Body of pancreas (tissue), 4 donors: ENCODE results near the gene PIH1D1. TPM values are rescaled to one million over a fixed set of nuclear protein-coding genes. Genes with fewer than 3 reads are reported as not detected.
"Not testable (repeated sequence)": the region's sequence is repeated elsewhere in the genome, so short reads cannot be mapped to it uniquely, and the experiment has no call there.

Experiments used
- ATAC-seq: fragments of 150-250 bp; one replicate; pipeline ENCODE4 v1.9.1; 2016
- DNase-seq, 4 donors: peaks; one replicate each; pipeline ENCODE4 v3.0.0-alpha.2; 2019
- H3K27ac ChIP-seq, 4 donors: fragments of 200-600 bp; sonication (generic); 1 replicate in 3 of 4; 2 replicates in 1 of 4; pipeline versions ENCODE4 v1.5.1 to v1.6.1; 2016 to 2019; ENCODE audit warnings: mild to moderate bottlenecking in 1 of 4, mixed read lengths in 1 of 4, moderate library complexity in 1 of 4
- H3K27me3 ChIP-seq, 2 donors: fragments of 200-600 bp; sonication (generic); one replicate each; pipeline ENCODE4 v1.6.0; 2016; ENCODE audit warnings: mild to moderate bottlenecking in 1 of 2
- H3K36me3 ChIP-seq, 2 donors: fragments of 200-600 bp; sonication (generic); replicated peaks in 1 of 2; 2 replicates each; pipeline ENCODE4 v1.5.1; 2016; ENCODE audit warnings: low read depth in 2 of 2; ENCODE audit not compliant: insufficient read depth in 1 of 2
- H3K4me1 ChIP-seq: fragments of 200-600 bp; sonication (generic); one replicate; pipeline ENCODE4 v1.6.0; 2016
- H3K4me3 ChIP-seq, 2 donors: fragments of 200-600 bp; sonication (generic); 1 replicate in 1 of 2; 2 replicates in 1 of 2; pipeline ENCODE4 v1.5.1; 2016 to 2019
- H3K9me3 ChIP-seq, 3 donors: fragments of 200-600 bp; sonication (generic); 1 replicate in 2 of 3; 2 replicates in 1 of 3; pipeline ENCODE4 v1.5.1; 2016
- POLR2A ChIP-seq, 3 donors: fragments of 450-650 bp; IDR thresholded peaks; one replicate each; pipeline ENCODE4 v1.6.1; 2016; ENCODE audit warnings: antibody characterized with exemption in 3 of 3, mild to moderate bottlenecking in 2 of 3
- WGBS, 2 donors: methylation state at CpG; one replicate each; pipeline ENCODE4 v1.1.5; 2017; 5-methylcytosine and 5-hydroxymethylcytosine counted together
- intact Hi-C: fragments of 100-400 bp; cut with DNase I; formaldehyde crosslinking; loops from one replicate; pipeline ENCODE4 v1.15.1; 2023
- total RNA-seq, 2 donors: library from RNA; depleted of rRNA; stranded (reverse); fragments of >200 nt; gene quantifications; one replicate each; pipeline ENCODE4 v1.1.0, GENCODE V29; 2016
- TF ChIP-seq, protein P1 (sequence below), 7 experiments: fragments of 450-650 bp in 4 of 7; fragments of 200-600 bp in 3 of 7; sonication (generic) in 3 of 7; IDR thresholded peaks; one replicate each; pipeline ENCODE4 v1.5.1; 2016 to 2019; ENCODE audit warnings: antibody characterized with exemption in 7 of 7

Gene PIH1D1
- total RNA-seq, 2 donors from 2014 or later, result 57.0 to 63.3 TPM

DNA sequence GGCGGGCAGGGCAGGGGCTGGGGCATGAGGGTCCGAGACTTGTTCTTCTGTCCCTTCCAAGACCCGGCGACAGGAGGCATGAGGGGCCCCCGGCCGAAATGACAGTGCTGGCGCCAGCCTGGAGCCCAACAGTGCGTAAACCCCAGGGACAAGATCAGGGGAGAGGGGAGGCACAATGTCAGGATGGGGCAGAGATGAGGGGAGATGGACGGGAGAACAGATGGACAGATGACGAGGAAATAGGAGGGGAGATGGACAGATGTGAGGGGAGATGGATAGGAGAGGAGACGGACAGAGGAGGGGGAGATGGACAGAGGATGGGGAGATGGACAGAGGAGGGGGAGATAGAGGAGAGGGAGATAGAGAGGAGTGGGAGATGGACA lies 22.9 kb upstream of the PIH1D1 start:
- H3K4me1 ChIP-seq, result peaks cover 6% of the 10 kb centered on the region
- no peak for TF ChIP-seq POLR2A (IDR thresholded peaks at IDR 0.05)
- TF ChIP-seq, protein P1, sequence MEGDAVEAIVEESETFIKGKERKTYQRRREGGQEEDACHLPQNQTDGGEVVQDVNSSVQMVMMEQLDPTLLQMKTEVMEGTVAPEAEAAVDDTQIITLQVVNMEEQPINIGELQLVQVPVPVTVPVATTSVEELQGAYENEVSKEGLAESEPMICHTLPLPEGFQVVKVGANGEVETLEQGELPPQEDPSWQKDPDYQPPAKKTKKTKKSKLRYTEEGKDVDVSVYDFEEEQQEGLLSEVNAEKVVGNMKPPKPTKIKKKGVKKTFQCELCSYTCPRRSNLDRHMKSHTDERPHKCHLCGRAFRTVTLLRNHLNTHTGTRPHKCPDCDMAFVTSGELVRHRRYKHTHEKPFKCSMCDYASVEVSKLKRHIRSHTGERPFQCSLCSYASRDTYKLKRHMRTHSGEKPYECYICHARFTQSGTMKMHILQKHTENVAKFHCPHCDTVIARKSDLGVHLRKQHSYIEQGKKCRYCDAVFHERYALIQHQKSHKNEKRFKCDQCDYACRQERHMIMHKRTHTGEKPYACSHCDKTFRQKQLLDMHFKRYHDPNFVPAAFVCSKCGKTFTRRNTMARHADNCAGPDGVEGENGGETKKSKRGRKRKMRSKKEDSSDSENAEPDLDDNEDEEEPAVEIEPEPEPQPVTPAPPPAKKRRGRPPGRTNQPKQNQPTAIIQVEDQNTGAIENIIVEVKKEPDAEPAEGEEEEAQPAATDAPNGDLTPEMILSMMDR (IDR thresholded peaks at IDR 0.05), result no peak
- no peak for DNase-seq
- H3K36me3 ChIP-seq, result no peaks in the 10 kb centered on the region
- no peaks in the 10 kb centered on the region for H3K9me3 ChIP-seq
- intact Hi-C loops, result no loop called here
- 17 to 18% methylated on average over 11 of the region's 11 CpGs for WGBS, 2 donors
- H3K27me3 ChIP-seq, result no peaks in the 10 kb centered on the region
- H3K4me3 ChIP-seq, result no peak overlapping the region
- H3K27ac ChIP-seq, result peak overlapping the region in 2 of 4 donors; percentile 66 to 75
- ATAC-seq, result no peak

DNA sequence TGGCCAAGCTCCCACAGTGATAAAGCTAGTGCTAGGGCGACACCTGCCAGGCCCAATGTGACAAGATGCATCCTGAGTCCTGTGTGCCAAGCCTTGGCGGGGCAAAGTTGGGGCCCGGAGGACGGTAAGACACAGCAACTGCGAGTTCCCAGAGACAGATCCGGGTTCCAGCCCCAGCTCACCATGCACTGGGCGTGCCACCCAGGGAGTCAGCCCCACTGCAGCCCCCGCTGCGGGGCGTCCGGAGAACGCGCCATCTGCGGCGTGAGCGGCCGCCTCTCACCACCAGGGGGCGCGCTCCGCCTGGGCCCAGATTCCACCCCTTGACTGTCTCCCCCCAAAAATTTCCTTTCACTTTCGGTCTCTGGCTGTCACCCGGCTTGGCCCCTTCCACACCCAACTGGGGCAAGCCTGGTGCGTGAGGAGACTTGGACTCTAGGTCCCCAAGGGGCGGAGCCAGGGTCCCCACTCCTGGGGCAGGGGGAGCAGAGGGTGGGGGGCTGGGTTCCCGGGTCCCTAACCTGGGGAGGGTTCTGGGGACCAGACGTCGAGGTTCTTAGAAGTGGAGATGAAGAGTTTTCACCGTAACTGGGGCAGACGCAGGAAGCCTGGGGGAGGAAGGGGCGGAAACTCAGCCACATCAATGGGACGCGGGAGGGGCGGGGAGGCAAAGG lies 22.4 kb upstream of the PIH1D1 start, which contains the start of gene FLT3LG:
TSS of gene FLT3LG (plus strand) at position 348 of the 674 bp plus-strand sequence. CDS start 425 bp downstream, outside the sequence.
- Histone ChIP-seq H3K9me3 (no peaks in the 10 kb centered on the region), H3K4me3 (peak within 1 kb of the TSS; percentile 39 to 65), H3K4me1 (peaks cover 6% of the 10 kb centered on the region), H3K36me3 (no peaks in the 10 kb centered on the region), H3K27me3 (no peaks in the 10 kb centered on the region), H3K27ac (peak within 1 kb of the TSS in 3 of 4 donors; percentile 60 to 75 (median 66))
- TF ChIP-seq, protein P1 (IDR thresholded peaks at IDR 0.05), result peak; percentile 93 to 99 (median 95)
- peak in 1 of 3 donors; percentile 16 for TF ChIP-seq POLR2A (IDR thresholded peaks at IDR 0.05)
- DNase-seq, result peak; percentile 67 to 76 (median 70)
- WGBS, 2 donors, result 2 to 5% methylated on average over 13 to 33 of the region's 33 CpGs
- intact Hi-C loops, result no loop called here
- peak; percentile 67 for ATAC-seq

DNA sequence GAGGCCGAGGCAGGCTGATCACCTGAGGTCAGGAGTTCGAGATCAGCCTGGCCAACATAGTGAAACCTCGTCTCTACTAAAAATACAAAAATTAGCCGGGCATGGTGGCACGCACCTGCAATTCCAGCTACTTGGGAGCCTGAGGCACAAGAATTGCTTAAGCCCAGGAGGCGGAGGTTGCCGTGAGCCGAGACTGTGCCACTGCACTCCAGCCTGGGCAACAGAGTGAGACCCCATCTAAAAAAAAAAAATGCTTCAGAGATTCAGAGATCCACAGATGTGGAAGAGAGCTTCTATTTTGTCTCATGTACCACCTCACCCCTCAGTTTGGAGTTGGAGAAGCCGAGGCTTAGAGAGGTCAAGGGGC lies 21.9 kb upstream of the PIH1D1 start:
- intact Hi-C loops, H3K27me3 ChIP-seq, H3K9me3 ChIP-seq, H3K4me3 ChIP-seq, ATAC-seq, H3K36me3 ChIP-seq, H3K4me1 ChIP-seq, DNase-seq: not testable (repeated sequence)
- peak overlapping the region in 3 of 4 donors; percentile 60 to 75 (median 66) for H3K27ac ChIP-seq
- 47 to 65% methylated on average over 3 to 9 of the region's 9 CpGs for WGBS, 2 donors

DNA sequence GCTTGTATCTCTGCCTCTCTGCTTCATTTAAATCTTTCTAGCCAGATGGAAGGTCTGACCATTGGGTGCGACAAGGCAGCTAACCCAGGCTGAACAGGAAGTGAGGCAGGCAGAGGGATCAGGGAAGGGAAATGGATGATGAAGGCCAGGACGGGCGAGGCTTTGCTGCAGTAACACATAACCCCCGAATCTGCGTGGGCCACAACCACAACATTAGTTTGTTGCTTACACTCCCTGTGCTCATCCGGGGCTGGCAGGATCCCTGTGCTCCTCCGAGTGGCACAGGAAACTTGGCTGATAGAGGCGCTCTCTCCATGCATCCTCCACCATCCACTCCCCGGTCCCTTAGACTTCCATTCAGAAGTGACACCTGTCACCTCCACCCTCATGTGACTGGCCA lies 21.3 kb upstream of the PIH1D1 start:
- H3K4me3 ChIP-seq, result no peak overlapping the region
- peaks cover 6% of the 10 kb centered on the region for H3K4me1 ChIP-seq
- no peak overlapping the region for H3K27ac ChIP-seq
- TF ChIP-seq POLR2A (IDR thresholded peaks at IDR 0.05), result no peak
- TF ChIP-seq, protein P1 (IDR thresholded peaks at IDR 0.05), result no peak
- no peak for DNase-seq
- ATAC-seq, result no peak
- H3K9me3 ChIP-seq, result no peaks in the 10 kb centered on the region
- intact Hi-C loops, result no loop called here
- H3K27me3 ChIP-seq, result no peaks in the 10 kb centered on the region
- no peaks in the 10 kb centered on the region for H3K36me3 ChIP-seq
- WGBS, 2 donors, result 63 to 86% methylated on average over 9 of the region's 9 CpGs

DNA sequence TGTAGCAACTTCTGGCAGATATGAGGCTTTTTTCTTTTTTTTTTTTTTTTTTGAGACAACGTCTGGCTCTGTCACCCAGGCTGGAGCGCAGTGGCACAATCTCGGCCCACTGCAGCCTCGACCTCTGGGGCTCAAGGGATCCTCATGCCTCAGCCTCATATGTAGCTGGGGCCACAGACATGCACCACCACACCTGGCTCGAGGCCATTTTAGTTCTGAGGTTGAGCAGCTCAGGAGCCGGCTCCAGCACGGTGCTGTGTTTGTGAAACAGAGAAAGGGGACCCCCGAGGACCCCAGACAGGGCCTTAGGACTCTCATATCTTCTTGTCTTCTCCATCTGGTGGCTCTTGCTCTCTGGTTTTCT lies 19.0 kb upstream of the PIH1D1 start:
- ATAC-seq (no peak), DNase-seq (no peak)
- Histone ChIP-seq H3K4me1 (peaks cover 6% of the 10 kb centered on the region), H3K27ac (no peak overlapping the region), H3K36me3 (peaks cover 0 to 7% of the 10 kb centered on the region in 2 donors), H3K9me3 (no peaks in the 10 kb centered on the region), H3K4me3 (no peak overlapping the region), H3K27me3 (no peaks in the 10 kb centered on the region)
- intact Hi-C loops, result no loop called here
- no peak for TF ChIP-seq POLR2A (IDR thresholded peaks at IDR 0.05)
- TF ChIP-seq, protein P1 (IDR thresholded peaks at IDR 0.05), result no peak
- WGBS, 2 donors, result 58 to 67% methylated on average over 5 to 8 of the region's 8 CpGs
